ENCODE data around the gene IL31RA.

The IL31RA gene

GRCh38 chr5:55860288-55860687, 9.1 kb downstream of the IL31RA start:
- no peaks in the 10 kb centered on the region for H3K36me3 ChIP-seq (ENCODE audit: insufficient read depth, low read length)
- peaks cover 18% of the 10 kb centered on the region for H3K4me1 ChIP-seq (ENCODE audit: insufficient read depth, low read length, poor library complexity, severe bottlenecking)
- H3K9ac ChIP-seq (ENCODE audit: low read depth, low read length, poor library complexity, severe bottlenecking), result no peak overlapping the region
- H3F3A ChIP-seq (ENCODE audit: low read depth), result no peaks in the 10 kb centered on the region
- no peaks in the 10 kb centered on the region for H3K27me3 ChIP-seq (ENCODE audit: insufficient read depth, low read length, poor library complexity, severe bottlenecking)
- H3K4me2 ChIP-seq (ENCODE audit: low read depth, low read length, poor library complexity, severe bottlenecking), result no peak overlapping the region
- no peaks in the 10 kb centered on the region for H3K79me2 ChIP-seq (ENCODE audit: insufficient read depth, low read length)
- no peaks in the 10 kb centered on the region for H3K9me2 ChIP-seq (replicated peaks; ENCODE audit: low read depth, low read length)
- H4K20me1 ChIP-seq (ENCODE audit: insufficient read depth, low read length, poor library complexity, severe bottlenecking), result no peaks in the 10 kb centered on the region
- no peak for TF ChIP-seq CTCF (conservative IDR thresholded peaks at IDR 0.05; ENCODE audit: low read length)
- no peak for TF ChIP-seq EZH2phosphoT487 (IDR thresholded peaks at IDR 0.05; ENCODE audit: borderline replicate concordance)
- no peaks in the 10 kb centered on the region for H3K9me3 ChIP-seq (ENCODE audit: insufficient read depth, low read depth, low read length)
- no peak overlapping the region for H2AFZ ChIP-seq (ENCODE audit: low read length)
- H3K4me3 ChIP-seq (ENCODE audit: low read length, poor library complexity, severe bottlenecking), result no peak overlapping the region

- no peaks in the 10 kb centered on the region for H3K27me3 ChIP-seq (ENCODE audit: insufficient read depth, low read length, poor library complexity, severe bottlenecking)
- H3K9me2 ChIP-seq (replicated peaks; ENCODE audit: low read depth, low read length), result no peaks in the 10 kb centered on the region
- no peak overlapping the region for H2AFZ ChIP-seq (ENCODE audit: low read length)
- no peaks in the 10 kb centered on the region for H3F3A ChIP-seq (ENCODE audit: low read depth)
- no peak for TF ChIP-seq CTCF (conservative IDR thresholded peaks at IDR 0.05; ENCODE audit: low read length)
- TF ChIP-seq EZH2phosphoT487 (IDR thresholded peaks at IDR 0.05; ENCODE audit: borderline replicate concordance), result no peak
- H3K36me3 ChIP-seq (ENCODE audit: insufficient read depth, low read length), result no peaks in the 10 kb centered on the region
- no peak overlapping the region for H3K4me3 ChIP-seq (ENCODE audit: low read length, poor library complexity, severe bottlenecking)
- no peak overlapping the region for H3K9ac ChIP-seq (ENCODE audit: low read depth, low read length, poor library complexity, severe bottlenecking)
- no peaks in the 10 kb centered on the region for H3K79me2 ChIP-seq (ENCODE audit: insufficient read depth, low read length)
- no peaks in the 10 kb centered on the region for H4K20me1 ChIP-seq (ENCODE audit: insufficient read depth, low read length, poor library complexity, severe bottlenecking)
- H3K9me3 ChIP-seq (ENCODE audit: insufficient read depth, low read depth, low read length), result no peaks in the 10 kb centered on the region
- no peak overlapping the region for H3K4me2 ChIP-seq (ENCODE audit: low read depth, low read length, poor library complexity, severe bottlenecking)
- H3K4me1 ChIP-seq (ENCODE audit: insufficient read depth, low read length, poor library complexity, severe bottlenecking), result peaks cover 13% of the 10 kb centered on the region
Measured at GRCh38 chr5:55860709-55861108, 9.6 kb downstream of the IL31RA start.

DNA sequence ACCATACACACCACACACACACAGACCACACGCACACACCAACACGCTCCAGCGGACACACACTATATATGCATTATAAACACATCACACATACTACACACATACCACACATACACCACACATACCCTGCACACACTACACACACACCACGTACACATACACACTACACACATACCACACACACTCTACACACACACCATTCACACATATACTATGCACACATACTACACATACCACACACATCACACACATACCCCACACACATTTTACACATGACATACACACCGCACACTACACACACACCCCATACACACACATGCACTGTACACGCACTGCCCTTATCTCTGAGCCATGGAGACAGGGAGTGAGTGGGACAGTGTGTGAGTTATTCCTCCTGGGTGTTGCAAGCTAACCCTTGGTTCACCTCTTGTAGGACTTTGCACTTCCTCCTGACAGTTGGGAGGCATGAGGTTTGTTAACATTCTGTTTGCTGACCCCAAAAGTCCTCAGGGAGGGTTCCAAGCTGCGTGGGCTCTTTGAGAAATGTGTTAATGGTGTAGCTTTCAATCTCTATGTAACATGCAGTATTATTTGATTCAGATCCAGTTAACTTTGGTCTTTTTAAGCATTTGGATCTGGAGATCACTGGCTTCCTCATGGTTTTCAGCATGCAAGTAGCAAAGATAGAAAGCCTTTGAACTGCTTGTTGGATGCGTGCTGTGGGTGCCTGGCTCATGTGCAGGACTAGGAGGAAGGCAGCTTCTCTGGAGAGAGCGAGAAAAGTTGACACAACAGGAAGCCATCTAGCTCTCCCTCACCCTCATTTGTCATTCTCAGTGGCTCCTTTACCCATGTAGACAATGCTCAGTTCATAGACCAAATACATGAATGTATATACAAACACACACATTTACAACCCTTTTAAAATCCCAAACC, 13.7 kb downstream of the IL31RA start:
- no peak overlapping the region for H3K4me3 ChIP-seq (ENCODE audit: low read length, poor library complexity, severe bottlenecking)
- no peaks in the 10 kb centered on the region for H4K20me1 ChIP-seq (ENCODE audit: insufficient read depth, low read length, poor library complexity, severe bottlenecking)
- H3K9ac ChIP-seq (ENCODE audit: low read depth, low read length, poor library complexity, severe bottlenecking), result no peak overlapping the region
- H3F3A ChIP-seq (ENCODE audit: low read depth), result no peaks in the 10 kb centered on the region
- H3K27me3 ChIP-seq (ENCODE audit: insufficient read depth, low read length, poor library complexity, severe bottlenecking), result no peaks in the 10 kb centered on the region
- TF ChIP-seq EZH2phosphoT487 (IDR thresholded peaks at IDR 0.05; ENCODE audit: borderline replicate concordance), result no peak
- TF ChIP-seq CTCF (conservative IDR thresholded peaks at IDR 0.05; ENCODE audit: low read length), result no peak
- H3K36me3 ChIP-seq (ENCODE audit: insufficient read depth, low read length), result no peaks in the 10 kb centered on the region
- no peaks in the 10 kb centered on the region for H3K4me1 ChIP-seq (ENCODE audit: insufficient read depth, low read length, poor library complexity, severe bottlenecking)
- H2AFZ ChIP-seq (ENCODE audit: low read length), result no peak overlapping the region
- H3K79me2 ChIP-seq (ENCODE audit: insufficient read depth, low read length), result no peaks in the 10 kb centered on the region
- H3K9me3 ChIP-seq (ENCODE audit: insufficient read depth, low read depth, low read length), result no peaks in the 10 kb centered on the region
- no peak overlapping the region for H3K4me2 ChIP-seq (ENCODE audit: low read depth, low read length, poor library complexity, severe bottlenecking)
- no peaks in the 10 kb centered on the region for H3K9me2 ChIP-seq (replicated peaks; ENCODE audit: low read depth, low read length)
